HG02973 (cell line): ENCODE results near the gene LURAP1L.
"Not testable (repeated sequence)": the region's sequence is repeated elsewhere in the genome, so short reads cannot be mapped to it uniquely, and the experiment has no call there.

Experiments
- ATAC-seq: cut with Tn5 transposase; IDR thresholded peaks from one replicate; pipeline ENCODE4 v1.9.1; 2021; ENCODE audit warnings: moderate library complexity; ENCODE audit not compliant: unreplicated experiment

LURAP1L gene

GRCh38 chr9:12854221-12854620 lies 79.4 kb downstream of the LURAP1L start:
- ATAC-seq, result no peak

GRCh38 chr9:12855066-12855465 lies 80.2 kb downstream of the LURAP1L start:
- ATAC-seq, result no peak

GRCh38 chr9:12856603-12857002 lies 81.8 kb downstream of the LURAP1L start:
- ATAC-seq, result no peak

- no peak for ATAC-seq
Observed at GRCh38 chr9:12859704-12860251, 85.0 kb downstream of the LURAP1L start.

GRCh38 chr9:12860998-12861397 lies 86.2 kb downstream of the LURAP1L start:
- ATAC-seq, result no peak

DNA sequence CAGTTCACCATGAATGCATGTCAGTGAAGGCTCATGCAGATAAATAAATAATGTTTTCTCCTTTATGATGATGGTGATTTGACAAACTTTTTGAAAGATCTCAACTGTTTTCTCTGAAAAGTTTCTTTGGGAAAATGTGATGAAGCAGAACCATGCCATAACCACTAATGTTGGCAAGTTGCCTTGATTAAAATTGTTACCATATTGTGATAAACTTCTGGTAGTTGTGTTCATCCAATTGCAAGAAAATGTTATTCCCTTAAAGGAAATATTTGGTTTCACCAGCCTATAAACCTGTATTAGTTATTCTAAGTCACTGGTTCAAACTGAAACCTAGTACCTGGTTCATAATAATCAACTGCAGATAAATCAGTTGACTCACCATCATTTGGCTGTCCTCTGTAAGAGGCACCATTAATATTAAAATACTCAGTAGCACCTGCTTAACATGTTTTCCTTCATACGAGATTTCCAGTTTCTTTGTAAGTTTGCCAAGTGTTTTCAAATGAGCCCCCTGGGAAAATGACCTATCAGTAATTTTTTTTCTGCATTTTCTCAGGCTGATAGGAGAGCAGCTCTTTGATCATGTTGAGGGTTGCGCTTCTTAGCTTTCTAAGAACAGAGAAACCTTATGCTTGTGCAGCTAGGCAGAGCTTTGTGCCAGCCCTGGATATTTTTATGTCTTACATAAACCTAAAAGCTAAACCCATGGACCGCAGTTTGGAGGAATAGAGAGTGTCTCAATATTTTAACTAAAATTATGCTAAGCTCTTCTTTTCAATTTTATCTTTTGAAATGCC lies 88.0 kb downstream of the LURAP1L start:
- ATAC-seq, result no peak

DNA sequence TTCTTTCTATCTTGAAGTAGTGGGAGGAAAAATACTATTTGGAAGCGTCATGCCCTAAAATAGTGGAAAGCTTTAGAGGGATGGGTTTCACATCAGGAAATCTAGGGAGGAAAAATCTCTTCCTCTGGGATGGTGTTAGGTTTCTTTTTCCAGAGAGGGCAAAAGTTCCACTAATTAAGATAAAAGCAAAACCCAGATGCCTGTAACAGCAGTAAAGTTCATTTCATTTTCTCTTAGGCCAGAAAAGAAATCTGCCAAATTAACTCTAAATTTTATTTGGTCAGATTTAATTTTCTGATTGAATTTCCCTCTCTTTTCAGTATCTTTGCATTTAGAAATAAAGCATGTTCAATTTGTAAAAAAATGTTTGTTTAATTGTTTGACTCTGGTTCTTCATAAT lies 88.8 kb downstream of the LURAP1L start:
- no peak for ATAC-seq

GRCh38 chr9:12865380-12865779 lies 90.6 kb downstream of the LURAP1L start:
- ATAC-seq, result not testable (repeated sequence)
